Lower lobe of right lung (tissue), 2 donors: Measurements from ENCODE around the gene NRN1L. TPM values are rescaled to one million over a fixed set of nuclear protein-coding genes. Genes with fewer than 3 reads are reported as not detected.
"Not testable (repeated sequence)": the region's sequence is repeated elsewhere in the genome, so short reads cannot be mapped to it uniquely, and the experiment has no call there.

ENCODE experiments used
- ATAC-seq, 2 donors: fragments of 200-7000 bp; cut with Tn5 transposase; one replicate each; pipeline ENCODE4 v1.9.1; 2020 to 2022; ENCODE audit warnings: mild to moderate bottlenecking in 2 of 2, moderate library complexity in 2 of 2
- DNase-seq: peaks from one replicate; pipeline ENCODE4 v3.0.0-alpha.2; 2020
- H3K27ac ChIP-seq: fragments of 200-600 bp; one replicate; pipeline ENCODE4 v1.8.0; 2022
- H3K27me3 ChIP-seq: fragments of 200-600 bp; one replicate; pipeline ENCODE4 v1.8.0; 2022; ENCODE audit warnings: low read depth
- H3K36me3 ChIP-seq: fragments of 200-600 bp; one replicate; pipeline ENCODE4 v1.8.0; 2022; ENCODE audit warnings: mild to moderate bottlenecking
- H3K4me1 ChIP-seq: fragments of 200-600 bp; one replicate; pipeline ENCODE4 v1.8.0; 2022
- H3K4me3 ChIP-seq: fragments of 200-600 bp; one replicate; pipeline ENCODE4 v1.8.0; 2022; ENCODE audit warnings: mild to moderate bottlenecking
- H3K9me3 ChIP-seq: fragments of 200-600 bp; one replicate; pipeline ENCODE4 v1.8.0; 2022
- CTCF ChIP-seq: fragments of 200-600 bp; IDR thresholded peaks from one replicate; pipeline ENCODE4 v1.8.0; 2022; ENCODE audit warnings: antibody characterized with exemption, mild to moderate bottlenecking
- intact Hi-C: fragments of 100-400 bp; cut with DNase I; formaldehyde crosslinking; loops from one replicate; pipeline ENCODE4 v1.11.0; 2022
- long read RNA-seq: library from polyadenylated mRNA; unstranded; transcript quantifications from one replicate; pipeline ENCODE4 v2.0.0, GENCODE V29; 2021
- total RNA-seq: library from RNA; stranded (reverse); fragmentation: NEBNext Ultra II Directional; extraction: Animal tissue kit (Norgen Biotek cat#: 25700); gene quantifications from one replicate; pipeline ENCODE4 v1.2.1, GENCODE V29; 2021
- donor health status: DM: no; HTN: yes; CAD: no; lungs with severe emphysema.

The NRN1L gene
- 1.7 TPM for total RNA-seq
- long read RNA-seq = 0 reads

- peak; percentile 87 to 89 for ATAC-seq
- Histone ChIP-seq H3K36me3 (peaks cover 54% of the 10 kb centered on the region), H3K4me1 (peaks cover 24% of the 10 kb centered on the region), H3K27me3 (no peaks in the 10 kb centered on the region), H3K9me3 (no peaks in the 10 kb centered on the region), H3K4me3 (peak within 1 kb of the TSS; percentile 30), H3K27ac (peak within 1 kb of the TSS; percentile 41)
- DNase-seq = peak; percentile 86
- intact Hi-C loops = no loop called here
- no peak for TF ChIP-seq CTCF
Measured at GRCh38 chr16:67884684-67885083, at the start of gene NRN1L. Gene NRN1L, plus strand, starts transcription at chr16:67884885. Its CDS starts 19 bp downstream, at chr16:67884904.

GRCh38 chr16:67837190-67837589, 47.5 kb upstream of the NRN1L start:
- H3K27ac ChIP-seq, H3K36me3 ChIP-seq, H3K4me3 ChIP-seq, H3K27me3 ChIP-seq, ATAC-seq, DNase-seq, H3K9me3 ChIP-seq, intact Hi-C loops: not testable (repeated sequence)
- H3K4me1 ChIP-seq = peaks cover 19% of the 10 kb centered on the region

GRCh38 chr16:67837811-67838210, 46.9 kb upstream of the NRN1L start:
- intact Hi-C loops = no loop called here
- TF ChIP-seq CTCF = no peak
- Histone ChIP-seq H3K4me3 (no peak overlapping the region), H3K36me3 (no peaks in the 10 kb centered on the region), H3K27ac (no peak overlapping the region), H3K4me1 (peaks cover 12% of the 10 kb centered on the region), H3K9me3 (no peaks in the 10 kb centered on the region), H3K27me3 (no peaks in the 10 kb centered on the region)
- ATAC-seq (no peak), DNase-seq (no peak)

- Histone ChIP-seq H3K27ac (peak overlapping the region; percentile 98), H3K36me3 (no peaks in the 10 kb centered on the region), H3K4me1 (peaks cover 33% of the 10 kb centered on the region), H3K27me3 (no peaks in the 10 kb centered on the region), H3K4me3 (peak overlapping the region; percentile 75), H3K9me3 (no peaks in the 10 kb centered on the region)
- DNase-seq = no peak
- no peak for TF ChIP-seq CTCF
- intact Hi-C loops = no loop called here
- peak in 1 of 2 donors; percentile 0 for ATAC-seq
Measured at GRCh38 chr16:67841198-67841815, 43.4 kb upstream of the NRN1L start.

- ATAC-seq (peak; percentile 86 to 89), DNase-seq (peak; percentile 95)
- Histone ChIP-seq H3K27ac (peak within 1 kb of the TSS; percentile 98), H3K4me1 (peaks cover 33% of the 10 kb centered on the region), H3K36me3 (no peaks in the 10 kb centered on the region), H3K4me3 (peak within 1 kb of the TSS; percentile 75), H3K9me3 (no peaks in the 10 kb centered on the region), H3K27me3 (no peaks in the 10 kb centered on the region)
- intact Hi-C loops = no loop called here
- peak; percentile 82 for TF ChIP-seq CTCF
Measured at GRCh38 chr16:67841816-67842508, 42.7 kb upstream of the NRN1L start, which contains the start of gene THAP11. Gene THAP11, plus strand, starts transcription at chr16:67842320. Its CDS starts 235 bp downstream, at chr16:67842555.
